H1 (cell line): ENCODE measurements around the gene PLCL2. TPM values are rescaled to one million over a fixed set of nuclear protein-coding genes. Genes with fewer than 3 reads are reported as not detected.

Experiments used
- BACH1 ChIP-seq: IDR thresholded peaks from 2 replicates; pipeline ENCODE4 v1.6.1; 2012; ENCODE audit warnings: low read length, improper control_type of control experiment
- CTBP2 ChIP-seq: IDR thresholded peaks from 2 replicates; pipeline ENCODE4 v1.7.0; 2011; ENCODE audit warnings: borderline replicate concordance, mild to moderate bottlenecking, moderate library complexity, mixed read lengths, low read length; ENCODE audit not compliant: insufficient read depth, insufficient read length
- EGR1 ChIP-seq: IDR thresholded peaks from 2 replicates; pipeline ENCODE4 v1.6.1; 2011; ENCODE audit warnings: low read depth, low read length, borderline replicate concordance
- MAFK ChIP-seq: IDR thresholded peaks from 2 replicates; pipeline ENCODE4 v1.6.1; 2012; ENCODE audit warnings: low read depth, mild to moderate bottlenecking, improper control_type of control experiment, low read length
- POLR2A ChIP-seq, 2 experiments: IDR thresholded peaks; 1 replicate in 1 of 2; 2 replicates in 1 of 2; pipeline ENCODE4 v1.6.1; 2011; ENCODE audit warnings: low read depth in 2 of 2, low read length in 2 of 2, mild to moderate bottlenecking in 2 of 2; ENCODE audit errors: control extremely low read depth in 1 of 2
- POLR2AphosphoS5 ChIP-seq: IDR thresholded peaks from 2 replicates; pipeline ENCODE4 v1.6.1; 2011; ENCODE audit warnings: low read depth, low read length
- POU5F1 ChIP-seq: IDR thresholded peaks from 2 replicates; pipeline ENCODE4 v1.6.1; 2011; ENCODE audit warnings: low read depth, mild to moderate bottlenecking, low read length, moderate library complexity
- SP4 ChIP-seq: IDR thresholded peaks from 2 replicates; pipeline ENCODE4 v1.6.1; 2012; ENCODE audit warnings: low read length, inconsistent platforms
- polyA plus RNA-seq, 7 experiments: library from polyadenylated mRNA; depleted of rRNA in 3 of 7; stranded (reverse) in 5 of 7; unstranded in 2 of 7; fragments of >200 nt in 5 of 7; fragments of 200-250 nt in 2 of 7; gene quantifications; 1 replicate in 5 of 7; 2 replicates in 1 of 7; 4 replicates in 1 of 7; pipeline versions ENCODE4 v1.2.1 to v1.2.3, GENCODE V29; 2011 to 2013; ENCODE audit warnings: missing spikeins in 2 of 7, mixed read lengths in 2 of 7
- total RNA-seq: library from RNA; stranded (reverse); fragmentation: NEBNext Ultra II Directional; extraction: Animal tissue kit (Norgen Biotek cat#: 25700); gene quantifications from 2 replicates; pipeline ENCODE4 v1.2.1, GENCODE V29; 2021
- TF ChIP-seq, protein P1 (sequence below): fragments of 300-600 bp; sonication (generic); IDR thresholded peaks from 2 replicates; pipeline ENCODE4 v1.7.1; 2012; ENCODE audit warnings: low read length, moderate library complexity, mild to moderate bottlenecking, inconsistent platforms; ENCODE audit not compliant: insufficient replicate concordance
- TF ChIP-seq, protein P2 (sequence below): IDR thresholded peaks from 2 replicates; pipeline ENCODE4 v1.6.1; 2012; ENCODE audit warnings: inconsistent platforms

The PLCL2 gene
- total and polyA plus RNA-seq, 2 of the 8 experiments (the other 6 are each of a cell fraction or from before 2014, with no cell fraction given) = 3.5 to 6.8 TPM

DNA sequence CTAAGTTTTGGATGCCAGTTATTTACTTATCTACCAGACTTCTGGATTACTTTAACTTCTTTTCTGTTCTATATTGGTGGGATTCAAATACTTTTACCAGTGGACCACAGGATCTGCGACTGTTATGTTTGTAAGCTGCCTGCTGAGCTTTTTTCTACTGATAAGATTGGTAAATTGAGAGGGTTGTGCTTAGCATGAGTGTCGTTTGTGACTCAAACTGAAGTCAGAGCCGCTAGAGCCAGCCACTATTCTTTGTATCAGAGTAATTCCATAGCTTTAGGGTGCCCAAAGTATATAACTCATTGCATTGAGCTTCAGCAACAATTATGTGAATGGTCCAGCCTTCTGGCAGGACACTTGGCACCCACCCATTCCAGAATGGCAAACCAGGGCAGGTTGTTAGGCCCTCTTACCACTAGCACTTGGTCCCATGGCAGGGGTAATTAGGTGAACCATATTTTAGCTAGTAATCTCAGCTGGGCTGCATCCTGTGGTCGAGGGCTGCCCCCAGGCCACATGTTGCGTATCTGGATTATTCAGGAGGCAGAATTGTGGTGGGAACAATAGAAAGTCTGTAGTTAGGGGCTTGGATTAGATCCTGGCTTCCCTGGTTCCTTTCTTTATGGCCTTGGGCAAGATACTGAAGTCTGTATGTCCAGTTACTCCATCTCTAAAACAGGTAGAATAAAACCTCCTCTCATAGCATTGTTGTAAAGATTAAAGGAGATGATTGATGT is 6.0 kb downstream of the PLCL2 start (continued):
- TF ChIP-seq, protein P1, sequence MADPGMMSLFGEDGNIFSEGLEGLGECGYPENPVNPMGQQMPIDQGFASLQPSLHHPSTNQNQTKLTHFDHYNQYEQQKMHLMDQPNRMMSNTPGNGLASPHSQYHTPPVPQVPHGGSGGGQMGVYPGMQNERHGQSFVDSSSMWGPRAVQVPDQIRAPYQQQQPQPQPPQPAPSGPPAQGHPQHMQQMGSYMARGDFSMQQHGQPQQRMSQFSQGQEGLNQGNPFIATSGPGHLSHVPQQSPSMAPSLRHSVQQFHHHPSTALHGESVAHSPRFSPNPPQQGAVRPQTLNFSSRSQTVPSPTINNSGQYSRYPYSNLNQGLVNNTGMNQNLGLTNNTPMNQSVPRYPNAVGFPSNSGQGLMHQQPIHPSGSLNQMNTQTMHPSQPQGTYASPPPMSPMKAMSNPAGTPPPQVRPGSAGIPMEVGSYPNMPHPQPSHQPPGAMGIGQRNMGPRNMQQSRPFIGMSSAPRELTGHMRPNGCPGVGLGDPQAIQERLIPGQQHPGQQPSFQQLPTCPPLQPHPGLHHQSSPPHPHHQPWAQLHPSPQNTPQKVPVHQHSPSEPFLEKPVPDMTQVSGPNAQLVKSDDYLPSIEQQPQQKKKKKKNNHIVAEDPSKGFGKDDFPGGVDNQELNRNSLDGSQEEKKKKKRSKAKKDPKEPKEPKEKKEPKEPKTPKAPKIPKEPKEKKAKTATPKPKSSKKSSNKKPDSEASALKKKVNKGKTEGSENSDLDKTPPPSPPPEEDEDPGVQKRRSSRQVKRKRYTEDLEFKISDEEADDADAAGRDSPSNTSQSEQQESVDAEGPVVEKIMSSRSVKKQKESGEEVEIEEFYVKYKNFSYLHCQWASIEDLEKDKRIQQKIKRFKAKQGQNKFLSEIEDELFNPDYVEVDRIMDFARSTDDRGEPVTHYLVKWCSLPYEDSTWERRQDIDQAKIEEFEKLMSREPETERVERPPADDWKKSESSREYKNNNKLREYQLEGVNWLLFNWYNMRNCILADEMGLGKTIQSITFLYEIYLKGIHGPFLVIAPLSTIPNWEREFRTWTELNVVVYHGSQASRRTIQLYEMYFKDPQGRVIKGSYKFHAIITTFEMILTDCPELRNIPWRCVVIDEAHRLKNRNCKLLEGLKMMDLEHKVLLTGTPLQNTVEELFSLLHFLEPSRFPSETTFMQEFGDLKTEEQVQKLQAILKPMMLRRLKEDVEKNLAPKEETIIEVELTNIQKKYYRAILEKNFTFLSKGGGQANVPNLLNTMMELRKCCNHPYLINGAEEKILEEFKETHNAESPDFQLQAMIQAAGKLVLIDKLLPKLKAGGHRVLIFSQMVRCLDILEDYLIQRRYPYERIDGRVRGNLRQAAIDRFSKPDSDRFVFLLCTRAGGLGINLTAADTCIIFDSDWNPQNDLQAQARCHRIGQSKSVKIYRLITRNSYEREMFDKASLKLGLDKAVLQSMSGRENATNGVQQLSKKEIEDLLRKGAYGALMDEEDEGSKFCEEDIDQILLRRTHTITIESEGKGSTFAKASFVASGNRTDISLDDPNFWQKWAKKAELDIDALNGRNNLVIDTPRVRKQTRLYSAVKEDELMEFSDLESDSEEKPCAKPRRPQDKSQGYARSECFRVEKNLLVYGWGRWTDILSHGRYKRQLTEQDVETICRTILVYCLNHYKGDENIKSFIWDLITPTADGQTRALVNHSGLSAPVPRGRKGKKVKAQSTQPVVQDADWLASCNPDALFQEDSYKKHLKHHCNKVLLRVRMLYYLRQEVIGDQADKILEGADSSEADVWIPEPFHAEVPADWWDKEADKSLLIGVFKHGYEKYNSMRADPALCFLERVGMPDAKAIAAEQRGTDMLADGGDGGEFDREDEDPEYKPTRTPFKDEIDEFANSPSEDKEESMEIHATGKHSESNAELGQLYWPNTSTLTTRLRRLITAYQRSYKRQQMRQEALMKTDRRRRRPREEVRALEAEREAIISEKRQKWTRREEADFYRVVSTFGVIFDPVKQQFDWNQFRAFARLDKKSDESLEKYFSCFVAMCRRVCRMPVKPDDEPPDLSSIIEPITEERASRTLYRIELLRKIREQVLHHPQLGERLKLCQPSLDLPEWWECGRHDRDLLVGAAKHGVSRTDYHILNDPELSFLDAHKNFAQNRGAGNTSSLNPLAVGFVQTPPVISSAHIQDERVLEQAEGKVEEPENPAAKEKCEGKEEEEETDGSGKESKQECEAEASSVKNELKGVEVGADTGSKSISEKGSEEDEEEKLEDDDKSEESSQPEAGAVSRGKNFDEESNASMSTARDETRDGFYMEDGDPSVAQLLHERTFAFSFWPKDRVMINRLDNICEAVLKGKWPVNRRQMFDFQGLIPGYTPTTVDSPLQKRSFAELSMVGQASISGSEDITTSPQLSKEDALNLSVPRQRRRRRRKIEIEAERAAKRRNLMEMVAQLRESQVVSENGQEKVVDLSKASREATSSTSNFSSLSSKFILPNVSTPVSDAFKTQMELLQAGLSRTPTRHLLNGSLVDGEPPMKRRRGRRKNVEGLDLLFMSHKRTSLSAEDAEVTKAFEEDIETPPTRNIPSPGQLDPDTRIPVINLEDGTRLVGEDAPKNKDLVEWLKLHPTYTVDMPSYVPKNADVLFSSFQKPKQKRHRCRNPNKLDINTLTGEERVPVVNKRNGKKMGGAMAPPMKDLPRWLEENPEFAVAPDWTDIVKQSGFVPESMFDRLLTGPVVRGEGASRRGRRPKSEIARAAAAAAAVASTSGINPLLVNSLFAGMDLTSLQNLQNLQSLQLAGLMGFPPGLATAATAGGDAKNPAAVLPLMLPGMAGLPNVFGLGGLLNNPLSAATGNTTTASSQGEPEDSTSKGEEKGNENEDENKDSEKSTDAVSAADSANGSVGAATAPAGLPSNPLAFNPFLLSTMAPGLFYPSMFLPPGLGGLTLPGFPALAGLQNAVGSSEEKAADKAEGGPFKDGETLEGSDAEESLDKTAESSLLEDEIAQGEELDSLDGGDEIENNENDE = no peak
- no peak for TF ChIP-seq POLR2AphosphoS5
- TF ChIP-seq POU5F1 = no peak
- TF ChIP-seq BACH1 = no peak
- no peak for TF ChIP-seq MAFK
- no peak for TF ChIP-seq SP4
- TF ChIP-seq, protein P2, sequence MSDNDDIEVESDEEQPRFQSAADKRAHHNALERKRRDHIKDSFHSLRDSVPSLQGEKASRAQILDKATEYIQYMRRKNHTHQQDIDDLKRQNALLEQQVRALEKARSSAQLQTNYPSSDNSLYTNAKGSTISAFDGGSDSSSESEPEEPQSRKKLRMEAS = no peak
- TF ChIP-seq CTBP2 = no peak
- no peak for TF ChIP-seq POLR2A (IDR thresholded peaks at IDR 0.05; ENCODE audit: control extremely low read depth in 1 of 2, low read depth in 2 of 2, low read length in 2 of 2)
- no peak for TF ChIP-seq EGR1
